ENCODE results near the gene APP.

- TF ChIP-seq RFX3 (CRISPR knock-in tag; IDR thresholded peaks at IDR 0.05) (no peak), IKZF1 (IDR thresholded peaks at IDR 0.05) (no peak)
These were observed 327.6 kb downstream of the APP start for GRCh38 chr21:25842925-25843324.

Measured in HepG2 (cell line).